ENCODE measurements around the gene SPATA33. TPM values are rescaled to one million over a fixed set of nuclear protein-coding genes. Genes with fewer than 3 reads are reported as not detected.

Gene SPATA33
- total RNA-seq, 1 experiment from 2014 or later = 25.6 TPM

- DNase-seq = no peak
- ChIA-PET POLR2A (ENCODE audit: unreplicated experiment) (no interaction called here), CTCF (no interaction called here)
- peaks cover 6% of the 10 kb centered on the region; the same call in 1 of the 2 replicates for H4K20me1 ChIP-seq (ENCODE audit: insufficient read depth)
- H3K36me3 ChIP-seq (ENCODE audit: low read depth) = 0 out of 2 replicates have a peak, but pooled peaks cover 4% of the 10 kb centered on the region
- no peaks in the 10 kb centered on the region for H3K79me2 ChIP-seq (ENCODE audit: low read depth)
- no peaks in the 10 kb centered on the region for H3K4me1 ChIP-seq (replicated peaks; ENCODE audit: insufficient read depth)
- H3K27me3 ChIP-seq (ENCODE audit: insufficient read depth, low read depth) = no peaks in the 10 kb centered on the region
- H3F3A ChIP-seq (ENCODE audit: insufficient read depth, low read depth) = no peaks in the 10 kb centered on the region; the same call in 1 of the 2 replicates
- intact Hi-C loops (cut with micrococcal nuclease; ENCODE audit: unreplicated experiment) = no loop called here
- H3K4me2 ChIP-seq = no peak overlapping the region
- no peak overlapping the region for H2AFZ ChIP-seq
- no peak overlapping the region for H3K27ac ChIP-seq
- BruUV-seq (replicated peaks) = no TSS peak
- no peaks in the 10 kb centered on the region for H3K9me2 ChIP-seq (ENCODE audit: insufficient read depth)
- H3K4me3 ChIP-seq = no peak overlapping the region
- no peak for TF ChIP-seq EZH2 (IDR thresholded peaks at IDR 0.05; ENCODE audit: low read depth)
- TF ChIP-seq CTCF (conservative IDR thresholded peaks at IDR 0.05) = no peak
- H3K9me3 ChIP-seq (ENCODE audit: insufficient read depth, low read depth) = no peaks in the 10 kb centered on the region
Measured at GRCh38 chr16:89645122-89645521, 12.5 kb upstream of the SPATA33 start.

- BruUV-seq (replicated peaks) = no TSS peak
- H3K4me1 ChIP-seq (replicated peaks; ENCODE audit: insufficient read depth) = no peaks in the 10 kb centered on the region
- H2AFZ ChIP-seq = no peak overlapping the region
- no peaks in the 10 kb centered on the region for H3K27me3 ChIP-seq (ENCODE audit: insufficient read depth, low read depth)
- TF ChIP-seq EZH2 (IDR thresholded peaks at IDR 0.05; ENCODE audit: low read depth) (no peak), CTCF (conservative IDR thresholded peaks at IDR 0.05) (no peak)
- H4K20me1 ChIP-seq (ENCODE audit: insufficient read depth) = peaks cover 12% of the 10 kb centered on the region
- no peaks in the 10 kb centered on the region for H3K9me3 ChIP-seq (ENCODE audit: insufficient read depth, low read depth)
- H3K79me2 ChIP-seq (ENCODE audit: low read depth) = no peaks in the 10 kb centered on the region
- H3F3A ChIP-seq (ENCODE audit: insufficient read depth, low read depth) = no peaks in the 10 kb centered on the region; the same call in 1 of the 2 replicates
- 0 out of 2 replicates have a peak, but pooled peaks cover 4% of the 10 kb centered on the region for H3K36me3 ChIP-seq (ENCODE audit: low read depth)
- no peaks in the 10 kb centered on the region for H3K9me2 ChIP-seq (ENCODE audit: insufficient read depth)
- no peak overlapping the region for H3K4me2 ChIP-seq
- intact Hi-C loops (cut with micrococcal nuclease; ENCODE audit: unreplicated experiment) = no loop called here
- ChIA-PET POLR2A (ENCODE audit: unreplicated experiment) (no interaction called here), CTCF (interaction anchor here (0.6 kb wide), 1 partner anchor 332 kb away, joined by 4 read pairs; no protein-coding TSS in a partner anchor)
- no peak overlapping the region for H3K4me3 ChIP-seq
- no peak for DNase-seq
- no peak overlapping the region for H3K27ac ChIP-seq
Measured at GRCh38 chr16:89646270-89646669, 11.4 kb upstream of the SPATA33 start.

GRCh38 chr16:89646906-89647305 is 10.7 kb upstream of the SPATA33 start:
- Histone ChIP-seq H4K20me1 (ENCODE audit: insufficient read depth) (peaks cover 12% of the 10 kb centered on the region), H3K9me3 (ENCODE audit: insufficient read depth, low read depth) (no peaks in the 10 kb centered on the region), H3K4me2 (no peak overlapping the region), H3F3A (ENCODE audit: insufficient read depth, low read depth) (no peaks in the 10 kb centered on the region; the same call in 1 of the 2 replicates), H3K27ac (no peak overlapping the region), H3K4me1 (replicated peaks; ENCODE audit: insufficient read depth) (no peaks in the 10 kb centered on the region), H3K4me3 (no peak overlapping the region), H3K27me3 (ENCODE audit: insufficient read depth, low read depth) (no peaks in the 10 kb centered on the region), H2AFZ (no peak overlapping the region), H3K36me3 (ENCODE audit: low read depth) (0 out of 2 replicates have a peak, but pooled peaks cover 4% of the 10 kb centered on the region), H3K79me2 (ENCODE audit: low read depth) (0 out of 2 replicates have a peak, but pooled peaks cover 5% of the 10 kb centered on the region), H3K9me2 (ENCODE audit: insufficient read depth) (no peaks in the 10 kb centered on the region)
- no peak for TF ChIP-seq CTCF (conservative IDR thresholded peaks at IDR 0.05)
- no peak for TF ChIP-seq EZH2 (IDR thresholded peaks at IDR 0.05; ENCODE audit: low read depth)
- peak in 1 of 2 experiments; percentile 83 for DNase-seq
- ChIA-PET POLR2A (ENCODE audit: unreplicated experiment) (no interaction called here), CTCF (interaction anchor here (0.6 kb wide), 2 partner anchors 32 to 331 kb away, joined by 3 to 4 read pairs; no protein-coding TSS in a partner anchor)
- no TSS peak for BruUV-seq (replicated peaks)
- intact Hi-C loops (cut with micrococcal nuclease; ENCODE audit: unreplicated experiment) = no loop called here

All from PC-9 (cell line).